SK-N-SH treated with all-trans-retinoic acid at 6 μM for 48 hours (cell line): ENCODE results near the gene RNF19B.

Experiments used
- ATAC-seq: fragments of 200-7000 bp; cut with Tn5 transposase; 3 replicates; pipeline ENCODE4 v1.9.1; 2020; ENCODE audit warnings: mild to moderate bottlenecking, moderate library complexity
- ARNTL ChIP-seq: fragments of 450-650 bp; formaldehyde crosslinking; IDR thresholded peaks from 2 replicates; pipeline ENCODE4 v1.5.0; 2020; ENCODE audit warnings: low read depth, mild to moderate bottlenecking, moderate library complexity, borderline replicate concordance
- BACH2 ChIP-seq: fragments of 250-450 bp; sonication (Bioruptor Pico); IDR thresholded peaks from 2 replicates; pipeline ENCODE4 v1.9.0; 2021; ENCODE audit warnings: mild to moderate bottlenecking, borderline replicate concordance
- CSDC2 ChIP-seq: fragments of 250-450 bp; sonication (Bioruptor Pico); IDR thresholded peaks from 2 replicates; pipeline ENCODE4 v1.5.0; 2020; ENCODE audit warnings: mild to moderate bottlenecking, moderate library complexity
- ESRRG ChIP-seq: fragments of 250-450 bp; sonication (Bioruptor Pico); IDR thresholded peaks from 2 replicates; pipeline ENCODE4 v1.6.1; 2021; ENCODE audit warnings: mild to moderate bottlenecking
- GLIS3 ChIP-seq: fragments of 250-450 bp; sonication (Bioruptor Pico); IDR thresholded peaks from 2 replicates; pipeline ENCODE4 v1.5.0; 2020; ENCODE audit warnings: mild to moderate bottlenecking, moderate library complexity
- ISL1 ChIP-seq: fragments of 250-450 bp; sonication (Bioruptor Pico); IDR thresholded peaks from 2 replicates; pipeline ENCODE4 v2.1.2; 2022; ENCODE audit warnings: mild to moderate bottlenecking, moderate library complexity
- OSR1 ChIP-seq: fragments of 250-450 bp; sonication (Bioruptor Pico); IDR thresholded peaks from 2 replicates; pipeline ENCODE4 v1.8.0; 2022; ENCODE audit warnings: moderate library complexity, mild to moderate bottlenecking, inconsistent platforms
- RARB ChIP-seq: fragments of 250-450 bp; sonication (Bioruptor Pico); IDR thresholded peaks from 2 replicates; pipeline ENCODE4 v1.8.0; 2021; ENCODE audit warnings: mild to moderate bottlenecking, moderate library complexity
- SNAI2 ChIP-seq: fragments of 250-450 bp; sonication (Bioruptor Pico); IDR thresholded peaks from 2 replicates; pipeline ENCODE4 v1.5.0; 2020; ENCODE audit warnings: mild to moderate bottlenecking, moderate library complexity
- TCF4 ChIP-seq: fragments of 250-450 bp; sonication (Bioruptor Pico); IDR thresholded peaks from 2 replicates; pipeline ENCODE4 v1.8.0; 2021; ENCODE audit warnings: mild to moderate bottlenecking, moderate library complexity, borderline replicate concordance
- TOX ChIP-seq: fragments of 250-450 bp; sonication (Bioruptor Pico); IDR thresholded peaks from 2 replicates; pipeline ENCODE4 v1.8.0; 2021; ENCODE audit warnings: mild to moderate bottlenecking, moderate library complexity, borderline replicate concordance
- ZC3H10 ChIP-seq: fragments of 250-450 bp; sonication (Bioruptor Pico); IDR thresholded peaks from 2 replicates; pipeline ENCODE4 v1.5.1; 2021; ENCODE audit warnings: mild to moderate bottlenecking, moderate library complexity
- ZFP30 ChIP-seq: fragments of 450-650 bp; formaldehyde crosslinking; IDR thresholded peaks from 2 replicates; pipeline ENCODE4 v1.5.0; 2022; ENCODE audit warnings: mild to moderate bottlenecking, moderate library complexity
- ZNF565 ChIP-seq: fragments of 450-650 bp; formaldehyde crosslinking; conservative IDR thresholded peaks from 2 replicates; pipeline ENCODE4 v1.5.0; 2020; ENCODE audit warnings: low read depth, mild to moderate bottlenecking, moderate library complexity
- ZNF70 ChIP-seq: fragments of 450-650 bp; formaldehyde crosslinking; IDR thresholded peaks from 2 replicates; pipeline ENCODE4 v1.5.0; 2020; ENCODE audit warnings: mild to moderate bottlenecking, moderate library complexity
- TF ChIP-seq, protein P1 (sequence below): fragments of 250-450 bp; sonication (Bioruptor Pico); IDR thresholded peaks from 2 replicates; pipeline ENCODE4 v1.5.1; 2020; ENCODE audit warnings: low read depth, mild to moderate bottlenecking, moderate library complexity
- TF ChIP-seq, protein P2 (sequence below): fragments of 250-450 bp; sonication (Bioruptor Pico); IDR thresholded peaks from 2 replicates; pipeline ENCODE4 v1.8.0; 2021; ENCODE audit warnings: low read depth, mild to moderate bottlenecking, moderate library complexity, borderline replicate concordance
- TF ChIP-seq, protein P3 (sequence below): fragments of 250-450 bp; sonication (Bioruptor Pico); IDR thresholded peaks from 2 replicates; pipeline ENCODE4 v1.5.1; 2021; ENCODE audit warnings: mild to moderate bottlenecking, moderate library complexity
- TF ChIP-seq, protein P4 (sequence below): fragments of 250-450 bp; sonication (Bioruptor Pico); IDR thresholded peaks from 2 replicates; pipeline ENCODE4 v1.5.0; 2020; ENCODE audit warnings: mild to moderate bottlenecking, moderate library complexity

The RNF19B gene

DNA sequence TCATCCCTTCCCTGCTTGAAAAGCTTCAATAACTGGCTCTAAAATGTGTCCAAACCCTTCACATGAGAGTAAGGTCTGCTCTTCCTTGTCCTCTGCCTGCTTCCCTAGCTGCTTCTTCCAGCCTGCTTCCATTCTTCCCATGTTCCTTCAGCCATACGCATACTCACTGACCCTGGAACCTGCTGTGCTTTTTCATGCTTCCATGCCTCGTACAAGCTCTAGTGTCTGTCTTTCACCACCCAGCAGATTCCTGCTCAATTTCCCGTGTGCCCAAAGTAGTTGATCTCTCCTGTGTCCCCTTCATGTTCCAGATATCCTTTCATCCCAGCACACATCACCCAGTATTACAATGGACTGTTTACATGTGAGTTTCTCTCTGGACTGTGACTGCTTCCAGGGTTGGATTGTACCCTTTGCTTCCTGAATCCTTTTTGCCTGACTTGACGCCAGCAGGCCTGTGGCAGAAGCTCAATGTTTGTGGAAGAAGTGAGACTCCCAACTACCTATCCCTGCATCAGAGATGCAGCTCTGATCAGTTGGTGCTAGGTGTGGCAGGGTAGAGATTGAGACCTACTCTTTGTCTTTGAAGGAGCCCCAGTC, 35.9 kb upstream of the RNF19B start:
- no peak for ATAC-seq
- no peak for TF ChIP-seq ZC3H10 (CRISPR knock-in tag)
- no peak for TF ChIP-seq ESRRG
- TF ChIP-seq OSR1 (CRISPR knock-in tag): no peak
- no peak for TF ChIP-seq ARNTL
- TF ChIP-seq ISL1 (CRISPR knock-in tag): no peak
- no peak for TF ChIP-seq ZNF70 (CRISPR knock-in tag)
- TF ChIP-seq ZNF565: no peak
- TF ChIP-seq RARB (CRISPR knock-in tag): no peak

DNA sequence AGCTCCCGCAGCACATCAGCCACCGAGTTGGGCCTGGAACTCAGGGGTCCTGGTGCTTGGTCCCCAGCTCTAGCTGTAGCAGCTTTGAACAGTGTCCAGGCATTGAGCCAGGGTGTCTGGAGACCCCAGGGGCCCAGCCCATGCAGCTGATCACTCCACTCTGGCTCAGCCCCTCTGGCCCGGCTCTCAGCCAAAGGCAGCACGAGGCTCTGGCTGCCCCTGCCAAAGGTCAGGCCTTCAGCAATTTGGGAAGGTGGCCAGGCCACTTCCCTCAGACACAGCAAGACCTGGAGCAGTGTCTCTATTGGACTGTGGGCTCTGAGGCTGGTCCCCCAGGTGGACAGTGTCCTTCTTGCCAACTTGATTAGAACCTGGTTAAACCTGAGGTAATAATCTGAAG, 34.4 kb upstream of the RNF19B start:
- TF ChIP-seq, protein P1, sequence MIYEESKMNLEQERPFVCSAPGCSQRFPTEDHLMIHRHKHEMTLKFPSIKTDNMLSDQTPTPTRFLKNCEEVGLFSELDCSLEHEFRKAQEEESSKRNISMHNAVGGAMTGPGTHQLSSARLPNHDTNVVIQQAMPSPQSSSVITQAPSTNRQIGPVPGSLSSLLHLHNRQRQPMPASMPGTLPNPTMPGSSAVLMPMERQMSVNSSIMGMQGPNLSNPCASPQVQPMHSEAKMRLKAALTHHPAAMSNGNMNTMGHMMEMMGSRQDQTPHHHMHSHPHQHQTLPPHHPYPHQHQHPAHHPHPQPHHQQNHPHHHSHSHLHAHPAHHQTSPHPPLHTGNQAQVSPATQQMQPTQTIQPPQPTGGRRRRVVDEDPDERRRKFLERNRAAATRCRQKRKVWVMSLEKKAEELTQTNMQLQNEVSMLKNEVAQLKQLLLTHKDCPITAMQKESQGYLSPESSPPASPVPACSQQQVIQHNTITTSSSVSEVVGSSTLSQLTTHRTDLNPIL (CRISPR knock-in tag): no peak
- TF ChIP-seq SNAI2 (CRISPR knock-in tag): no peak
- TF ChIP-seq, protein P2, sequence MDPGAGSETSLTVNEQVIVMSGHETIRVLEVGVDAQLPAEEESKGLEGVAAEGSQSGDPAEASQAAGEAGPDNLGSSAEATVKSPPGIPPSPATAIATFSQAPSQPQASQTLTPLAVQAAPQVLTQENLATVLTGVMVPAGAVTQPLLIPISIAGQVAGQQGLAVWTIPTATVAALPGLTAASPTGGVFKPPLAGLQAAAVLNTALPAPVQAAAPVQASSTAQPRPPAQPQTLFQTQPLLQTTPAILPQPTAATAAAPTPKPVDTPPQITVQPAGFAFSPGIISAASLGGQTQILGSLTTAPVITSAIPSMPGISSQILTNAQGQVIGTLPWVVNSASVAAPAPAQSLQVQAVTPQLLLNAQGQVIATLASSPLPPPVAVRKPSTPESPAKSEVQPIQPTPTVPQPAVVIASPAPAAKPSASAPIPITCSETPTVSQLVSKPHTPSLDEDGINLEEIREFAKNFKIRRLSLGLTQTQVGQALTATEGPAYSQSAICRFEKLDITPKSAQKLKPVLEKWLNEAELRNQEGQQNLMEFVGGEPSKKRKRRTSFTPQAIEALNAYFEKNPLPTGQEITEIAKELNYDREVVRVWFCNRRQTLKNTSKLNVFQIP: no peak
- TF ChIP-seq, protein P3, sequence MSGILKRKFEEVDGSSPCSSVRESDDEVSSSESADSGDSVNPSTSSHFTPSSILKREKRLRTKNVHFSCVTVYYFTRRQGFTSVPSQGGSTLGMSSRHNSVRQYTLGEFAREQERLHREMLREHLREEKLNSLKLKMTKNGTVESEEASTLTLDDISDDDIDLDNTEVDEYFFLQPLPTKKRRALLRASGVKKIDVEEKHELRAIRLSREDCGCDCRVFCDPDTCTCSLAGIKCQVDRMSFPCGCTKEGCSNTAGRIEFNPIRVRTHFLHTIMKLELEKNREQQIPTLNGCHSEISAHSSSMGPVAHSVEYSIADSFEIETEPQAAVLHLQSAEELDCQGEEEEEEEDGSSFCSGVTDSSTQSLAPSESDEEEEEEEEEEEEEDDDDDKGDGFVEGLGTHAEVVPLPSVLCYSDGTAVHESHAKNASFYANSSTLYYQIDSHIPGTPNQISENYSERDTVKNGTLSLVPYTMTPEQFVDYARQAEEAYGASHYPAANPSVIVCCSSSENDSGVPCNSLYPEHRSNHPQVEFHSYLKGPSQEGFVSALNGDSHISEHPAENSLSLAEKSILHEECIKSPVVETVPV: no peak
- no peak for TF ChIP-seq ZFP30 (CRISPR knock-in tag)
- TF ChIP-seq ZC3H10 (CRISPR knock-in tag): no peak
- no peak for TF ChIP-seq OSR1 (CRISPR knock-in tag)
- TF ChIP-seq BACH2 (CRISPR knock-in tag): no peak
- TF ChIP-seq ZNF565: no peak
- TF ChIP-seq, all 23 proteins: peak for 0
- ATAC-seq: no peak

DNA sequence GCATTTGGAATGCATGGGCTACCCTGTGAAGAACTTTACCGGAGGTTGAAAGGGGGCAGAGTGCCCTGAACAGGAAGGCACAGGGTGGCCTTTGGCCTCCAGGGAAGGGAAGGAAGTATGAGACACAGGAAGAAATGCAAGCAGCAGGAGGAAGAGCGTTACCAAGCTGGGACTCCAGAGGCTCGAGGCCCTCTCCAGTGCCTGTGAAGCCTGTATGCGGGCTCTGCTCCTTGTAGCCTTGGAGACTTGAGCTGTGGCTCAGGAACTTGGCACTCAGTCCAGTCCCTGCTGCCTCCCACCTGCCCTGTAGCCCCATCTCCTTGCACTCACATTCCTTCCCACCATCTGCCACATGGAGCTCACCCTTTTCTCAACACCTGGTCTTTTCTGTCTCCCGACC, 33.5 kb upstream of the RNF19B start:
- no peak; the same call in 2 of the 3 replicates for ATAC-seq
- TF ChIP-seq TCF4 (CRISPR knock-in tag): no peak
- TF ChIP-seq, protein P4, sequence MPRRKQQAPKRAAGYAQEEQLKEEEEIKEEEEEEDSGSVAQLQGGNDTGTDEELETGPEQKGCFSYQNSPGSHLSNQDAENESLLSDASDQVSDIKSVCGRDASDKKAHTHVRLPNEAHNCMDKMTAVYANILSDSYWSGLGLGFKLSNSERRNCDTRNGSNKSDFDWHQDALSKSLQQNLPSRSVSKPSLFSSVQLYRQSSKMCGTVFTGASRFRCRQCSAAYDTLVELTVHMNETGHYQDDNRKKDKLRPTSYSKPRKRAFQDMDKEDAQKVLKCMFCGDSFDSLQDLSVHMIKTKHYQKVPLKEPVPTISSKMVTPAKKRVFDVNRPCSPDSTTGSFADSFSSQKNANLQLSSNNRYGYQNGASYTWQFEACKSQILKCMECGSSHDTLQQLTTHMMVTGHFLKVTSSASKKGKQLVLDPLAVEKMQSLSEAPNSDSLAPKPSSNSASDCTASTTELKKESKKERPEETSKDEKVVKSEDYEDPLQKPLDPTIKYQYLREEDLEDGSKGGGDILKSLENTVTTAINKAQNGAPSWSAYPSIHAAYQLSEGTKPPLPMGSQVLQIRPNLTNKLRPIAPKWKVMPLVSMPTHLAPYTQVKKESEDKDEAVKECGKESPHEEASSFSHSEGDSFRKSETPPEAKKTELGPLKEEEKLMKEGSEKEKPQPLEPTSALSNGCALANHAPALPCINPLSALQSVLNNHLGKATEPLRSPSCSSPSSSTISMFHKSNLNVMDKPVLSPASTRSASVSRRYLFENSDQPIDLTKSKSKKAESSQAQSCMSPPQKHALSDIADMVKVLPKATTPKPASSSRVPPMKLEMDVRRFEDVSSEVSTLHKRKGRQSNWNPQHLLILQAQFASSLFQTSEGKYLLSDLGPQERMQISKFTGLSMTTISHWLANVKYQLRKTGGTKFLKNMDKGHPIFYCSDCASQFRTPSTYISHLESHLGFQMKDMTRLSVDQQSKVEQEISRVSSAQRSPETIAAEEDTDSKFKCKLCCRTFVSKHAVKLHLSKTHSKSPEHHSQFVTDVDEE: no peak
- no peak for TF ChIP-seq ESRRG
- TF ChIP-seq, protein P3: no peak
- TF ChIP-seq CSDC2 (CRISPR knock-in tag): no peak
- TF ChIP-seq OSR1 (CRISPR knock-in tag): no peak
- no peak for TF ChIP-seq TOX
- TF ChIP-seq ZC3H10 (CRISPR knock-in tag): no peak
- no peak for TF ChIP-seq RARB (CRISPR knock-in tag)
- TF ChIP-seq ARNTL: no peak
- TF ChIP-seq, protein P1 (CRISPR knock-in tag): no peak
- TF ChIP-seq SNAI2 (CRISPR knock-in tag): no peak
- TF ChIP-seq ZNF70 (CRISPR knock-in tag): no peak
- TF ChIP-seq BACH2 (CRISPR knock-in tag): no peak
- TF ChIP-seq GLIS3 (CRISPR knock-in tag): no peak
- TF ChIP-seq, all 23 proteins: peak for 0
